HG02610 (cell line): Measurements from ENCODE around the gene RPL10A.
"Not testable (repeated sequence)": the region's sequence is repeated elsewhere in the genome, so short reads cannot be mapped to it uniquely, and the experiment has no call there.

Experiments used
- ATAC-seq: cut with Tn5 transposase; IDR thresholded peaks from one replicate; pipeline ENCODE4 v1.9.1; 2021; ENCODE audit warnings: mild to moderate bottlenecking, moderate library complexity; ENCODE audit not compliant: unreplicated experiment

Gene RPL10A

GRCh38 chr6:35506536-35506935, 38.3 kb downstream of the RPL10A start:
- no peak for ATAC-seq

GRCh38 chr6:35507221-35507620, 39.0 kb downstream of the RPL10A start:
- no peak for ATAC-seq

DNA sequence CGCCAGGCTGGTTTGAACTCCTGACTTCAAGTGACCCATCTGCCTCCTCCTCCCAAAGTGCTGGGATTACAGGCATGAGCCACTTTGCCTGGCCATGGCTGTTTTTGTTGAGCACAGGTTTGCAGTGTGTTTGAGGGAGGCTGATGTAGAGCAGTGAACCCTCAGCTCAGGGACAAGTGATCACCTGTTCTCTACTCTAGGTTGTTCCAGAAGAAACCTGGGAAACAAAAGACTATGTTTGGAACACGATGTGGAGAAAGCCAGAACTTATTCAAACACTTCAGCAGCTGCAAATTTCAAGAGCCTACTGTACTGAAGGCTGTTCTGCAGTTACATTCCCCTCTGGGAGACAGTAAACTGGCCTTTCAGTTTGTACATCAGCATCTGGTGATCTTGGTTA, 39.8 kb downstream of the RPL10A start:
- ATAC-seq = no peak

GRCh38 chr6:35508542-35508941, 40.3 kb downstream of the RPL10A start:
- no peak for ATAC-seq

DNA sequence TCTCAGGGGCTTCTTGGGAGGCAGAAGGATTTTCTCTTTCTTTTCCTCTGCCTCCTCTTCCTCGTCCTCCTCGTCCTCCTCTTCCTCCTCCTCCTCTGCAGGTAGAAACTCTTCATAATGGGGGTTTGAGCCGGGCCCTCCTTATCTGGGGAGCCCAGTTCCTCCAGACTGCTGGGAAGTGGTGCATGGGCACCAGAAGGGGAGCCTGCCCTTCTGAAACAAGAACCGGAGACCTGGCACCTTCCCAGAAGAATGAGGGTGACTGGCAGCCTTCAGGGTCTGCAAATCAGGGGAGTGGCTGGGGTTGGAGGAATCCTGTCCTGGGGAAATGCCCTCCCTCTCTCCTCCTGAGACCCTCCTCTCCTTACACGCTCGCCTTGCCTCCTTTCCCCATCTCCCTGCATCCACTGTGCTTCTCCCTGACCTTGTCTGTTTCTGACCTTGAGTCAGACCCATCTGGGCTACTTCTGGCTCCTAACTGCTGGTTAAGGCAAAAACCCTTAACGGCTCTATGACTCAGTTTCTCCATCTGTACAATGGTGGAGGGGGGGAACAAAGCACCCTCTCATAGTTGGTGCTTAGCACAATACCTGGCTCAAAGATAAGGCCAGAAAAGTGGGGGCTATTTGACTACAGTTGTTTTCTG, 42.8 kb downstream of the RPL10A start:
- no peak for ATAC-seq

GRCh38 chr6:35511562-35511941, 43.4 kb downstream of the RPL10A start:
- ATAC-seq = no peak

DNA sequence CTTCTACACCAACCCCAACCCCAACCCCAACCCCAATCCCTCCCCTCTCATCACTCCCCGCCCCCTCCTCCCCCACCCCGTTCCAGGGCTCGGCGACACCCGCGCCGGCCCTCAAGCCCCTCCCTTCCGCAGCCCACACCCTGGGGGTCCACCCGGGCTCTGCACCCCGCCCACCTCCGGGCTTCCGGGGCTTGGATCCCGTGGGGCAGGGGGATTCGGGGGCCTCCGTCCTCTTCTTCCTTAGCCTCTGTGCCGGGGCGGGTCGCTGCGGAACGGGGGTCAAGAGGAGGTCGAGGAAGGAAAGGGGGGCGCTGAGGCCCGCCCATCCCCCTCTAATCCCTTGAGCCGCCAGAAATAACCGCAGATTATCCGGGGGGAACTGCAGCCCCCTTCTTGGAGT, 43.8 kb downstream of the RPL10A start:
- ATAC-seq = no peak

DNA sequence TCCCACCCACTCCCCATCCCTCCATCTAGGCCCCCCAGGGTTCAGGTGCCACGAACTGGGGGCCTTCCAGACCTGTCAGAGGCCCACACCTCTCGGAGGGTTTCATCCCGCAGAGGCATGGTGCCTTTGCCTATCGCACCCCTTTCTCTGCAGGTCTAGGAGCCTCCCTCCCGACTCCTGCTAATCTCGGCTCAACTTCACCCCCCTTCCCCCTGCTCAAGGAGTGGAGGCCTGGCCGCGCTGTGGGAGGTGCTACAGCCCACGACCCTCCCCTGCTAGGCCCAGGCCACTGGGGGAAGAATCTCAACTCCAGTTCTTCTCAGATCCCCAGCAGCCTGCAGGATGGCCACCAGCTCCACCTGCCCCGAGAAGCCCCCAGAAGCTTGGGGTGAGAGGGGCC, 44.5 kb downstream of the RPL10A start, which contains the start of gene TULP1:
TSS of gene TULP1 (minus strand) at position 157 of the 400 bp plus-strand sequence. CDS start at position 119, 38 bp downstream.
- ATAC-seq = no peak

GRCh38 chr6:35514587-35514986, 46.4 kb downstream of the RPL10A start:
- no peak for ATAC-seq

- ATAC-seq = not testable (repeated sequence)
These were observed 47.7 kb downstream of the RPL10A start for GRCh38 chr6:35515939-35516338.

DNA sequence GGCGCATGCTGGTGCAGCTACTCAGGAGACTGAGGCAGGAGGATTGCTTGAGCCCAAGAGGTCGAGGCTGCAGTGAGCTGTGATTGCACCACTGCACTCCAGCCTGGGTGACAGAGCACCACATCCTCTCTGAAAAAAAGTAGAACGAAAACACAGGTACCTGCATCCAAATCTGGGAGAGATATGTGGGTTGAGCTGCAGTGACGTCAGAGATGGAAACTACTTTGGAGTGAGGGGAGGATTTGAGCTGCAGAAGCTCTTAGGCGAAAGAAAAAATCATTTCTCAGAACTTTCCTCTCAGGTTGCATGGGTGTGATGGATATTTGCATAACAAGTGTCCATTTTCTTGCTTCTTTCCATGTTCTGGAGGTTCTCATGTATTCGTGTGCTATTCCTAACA, 48.5 kb downstream of the RPL10A start:
- no peak for ATAC-seq

- not testable (repeated sequence) for ATAC-seq
These were observed 49.8 kb downstream of the RPL10A start for GRCh38 chr6:35517978-35518377.

GRCh38 chr6:35518566-35519312, 50.5 kb downstream of the RPL10A start:
- ATAC-seq = no peak

DNA sequence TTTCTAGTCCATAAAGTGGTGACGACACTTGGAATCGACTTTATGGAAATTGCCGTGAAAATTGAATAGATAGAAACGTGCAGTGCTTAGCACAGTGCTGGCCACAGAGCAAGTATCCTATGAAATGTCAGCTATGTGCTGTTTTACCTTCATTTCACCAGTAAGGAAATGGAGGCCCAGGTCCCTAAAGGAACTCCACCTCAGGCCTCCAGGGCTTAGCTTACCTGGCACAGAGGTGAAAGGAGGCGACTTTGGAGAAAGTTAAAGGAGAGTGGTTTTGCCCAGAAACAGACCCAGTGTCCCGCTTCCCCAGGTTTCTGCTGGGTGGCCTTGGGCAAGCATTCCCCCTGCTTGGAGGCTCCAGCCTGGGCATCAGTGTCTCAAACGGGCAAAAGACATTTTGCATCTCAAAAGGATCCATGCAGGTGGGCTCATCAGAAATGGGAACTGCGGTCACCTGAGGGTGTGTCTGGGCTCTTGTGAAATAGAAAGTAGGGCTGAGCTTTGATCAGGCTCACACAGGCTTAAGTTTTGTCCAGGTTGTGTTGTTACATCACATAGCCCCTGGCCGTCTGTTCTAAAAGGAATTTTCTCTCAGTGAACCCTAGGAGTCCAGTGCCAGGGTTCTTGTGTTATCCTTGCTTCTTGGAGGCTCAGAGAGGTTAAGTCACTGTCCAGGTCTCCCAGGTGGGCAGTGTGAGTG, 51.3 kb downstream of the RPL10A start:
- no peak for ATAC-seq
